Activated CD8-positive, alpha-beta memory T cell treated with anti-CD3 and anti-CD28 coated beads for 1 hour (primary cell): Measurements from ENCODE around the gene C9orf43.

Experiments used
- DNase-seq, 2 donors: peaks; one replicate each; pipeline ENCODE4 v3.0.0-alpha.2; 2020; ENCODE audit warnings: low read depth in 1 of 2; ENCODE audit errors: extremely low read depth in 1 of 2

The C9orf43 gene

DNA sequence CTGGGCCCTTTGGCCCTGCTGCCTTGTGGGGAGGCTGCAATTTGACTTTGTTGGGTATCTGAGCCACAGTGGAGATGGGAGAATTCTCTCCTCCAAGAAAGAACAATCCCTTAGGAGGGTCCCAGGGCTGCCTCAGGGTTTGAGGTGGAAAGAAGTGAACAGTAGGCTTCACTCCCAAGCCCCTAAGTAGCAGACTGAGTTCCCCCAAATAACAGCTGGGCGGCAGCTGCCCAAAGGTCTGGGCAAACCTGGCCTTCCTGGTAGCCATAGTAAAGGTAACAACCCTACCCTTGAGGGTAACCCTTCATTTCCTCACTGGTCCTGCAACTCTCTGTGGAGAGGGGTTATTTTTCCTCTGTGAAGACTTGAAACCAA lies 53.7 kb downstream of the C9orf43 start:
- no peak for DNase-seq

DNA sequence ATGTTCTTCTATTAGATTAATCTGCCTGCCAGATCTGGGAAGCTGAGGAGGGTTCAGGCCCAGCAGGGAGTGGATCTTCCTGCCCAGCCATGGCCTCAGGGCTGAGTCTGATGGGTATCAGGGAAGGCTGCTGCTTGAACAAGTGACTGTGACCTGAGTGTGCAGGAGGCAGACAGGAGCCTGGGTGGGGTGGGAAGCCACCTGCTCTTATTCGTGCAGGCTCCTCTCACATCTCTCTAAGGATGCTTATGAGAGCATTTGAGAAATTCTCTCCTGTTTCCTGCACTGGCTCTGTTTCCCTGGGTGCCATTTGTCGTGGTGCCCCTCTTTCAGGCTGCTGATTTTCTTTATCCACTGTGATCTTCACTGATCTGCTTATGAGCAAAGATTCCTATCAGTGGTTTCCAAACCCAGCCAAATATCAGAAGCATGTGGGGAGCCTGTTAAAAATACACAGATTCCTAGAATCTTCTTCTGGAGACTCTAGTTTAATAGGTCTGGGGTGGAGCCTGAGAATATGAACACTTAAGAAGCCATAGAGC lies 55.1 kb downstream of the C9orf43 start:
- DNase-seq = no peak

DNA sequence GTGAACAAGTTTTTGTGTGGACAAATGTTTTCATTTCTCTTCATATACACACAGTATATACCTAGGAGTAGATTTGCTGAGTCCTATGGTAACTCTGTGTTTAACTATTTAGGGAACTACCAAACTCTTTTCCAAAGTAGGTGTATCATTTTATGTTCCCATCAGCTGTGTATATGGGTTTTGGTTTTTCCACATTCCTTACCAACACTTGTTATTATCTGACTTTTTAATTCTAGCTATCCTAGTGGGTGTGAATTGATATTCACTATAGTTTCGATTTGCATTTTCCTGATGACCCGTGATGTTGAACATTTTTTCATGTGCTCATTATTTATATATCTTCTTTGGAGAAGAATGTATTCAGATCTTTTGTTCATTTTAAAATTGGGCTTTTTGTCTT lies 56.6 kb downstream of the C9orf43 start:
- DNase-seq = no peak

DNA sequence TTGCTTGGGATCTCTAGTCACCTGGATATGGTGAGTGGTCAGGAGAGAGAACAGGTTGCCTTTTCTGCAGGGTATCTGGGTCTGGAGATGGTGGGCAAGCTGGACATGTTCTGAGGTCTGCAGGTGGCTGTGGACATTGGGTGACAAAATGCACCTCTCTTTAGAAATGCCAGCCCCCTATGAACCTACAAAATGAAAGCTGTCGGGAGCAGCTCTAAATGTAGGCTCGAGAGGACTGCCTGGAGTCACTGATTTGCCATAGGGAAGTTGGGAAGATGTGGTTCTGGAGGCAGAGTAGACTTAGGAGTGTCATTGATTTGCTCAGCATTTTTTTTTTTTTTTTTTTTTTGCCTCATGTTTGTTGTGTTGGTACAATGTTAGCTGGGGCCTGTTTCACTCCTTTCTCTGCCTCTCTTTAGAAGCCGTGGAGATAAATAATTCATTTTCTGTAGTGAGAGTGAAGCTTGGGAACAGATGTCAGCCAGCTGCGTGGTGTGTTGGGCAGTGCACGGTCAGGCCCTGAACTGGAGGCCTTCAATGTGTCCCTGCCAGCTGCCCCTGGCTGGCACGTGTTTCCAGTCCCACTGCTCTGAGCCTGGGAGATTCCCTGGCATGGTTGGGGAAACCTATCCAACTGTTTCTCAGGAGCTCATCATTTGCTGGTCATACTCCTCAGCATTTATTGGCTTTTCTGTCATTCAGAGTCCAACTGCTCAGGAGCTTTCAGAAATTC lies 58.3 kb downstream of the C9orf43 start:
- no peak for DNase-seq

DNA sequence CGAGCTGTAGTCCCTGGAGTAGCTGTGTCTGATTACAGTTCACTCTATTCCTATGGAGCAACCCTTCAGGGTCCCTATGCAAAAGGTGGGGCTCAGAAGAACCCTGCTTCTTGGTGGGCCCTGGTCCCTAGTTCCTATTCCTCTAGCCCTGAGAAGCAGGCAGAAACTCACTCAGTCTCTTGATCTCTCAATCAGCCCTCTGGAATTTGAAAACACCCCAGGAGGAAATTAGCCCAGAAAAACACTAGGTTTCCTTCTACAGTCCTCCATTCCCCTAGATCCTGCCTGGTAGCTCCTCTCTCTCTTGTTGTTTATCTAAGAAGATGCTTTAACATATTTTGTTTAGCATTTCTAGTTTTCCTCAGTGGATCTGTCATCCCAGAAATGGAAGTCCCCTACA lies 60.6 kb downstream of the C9orf43 start:
- no peak for DNase-seq

DNA sequence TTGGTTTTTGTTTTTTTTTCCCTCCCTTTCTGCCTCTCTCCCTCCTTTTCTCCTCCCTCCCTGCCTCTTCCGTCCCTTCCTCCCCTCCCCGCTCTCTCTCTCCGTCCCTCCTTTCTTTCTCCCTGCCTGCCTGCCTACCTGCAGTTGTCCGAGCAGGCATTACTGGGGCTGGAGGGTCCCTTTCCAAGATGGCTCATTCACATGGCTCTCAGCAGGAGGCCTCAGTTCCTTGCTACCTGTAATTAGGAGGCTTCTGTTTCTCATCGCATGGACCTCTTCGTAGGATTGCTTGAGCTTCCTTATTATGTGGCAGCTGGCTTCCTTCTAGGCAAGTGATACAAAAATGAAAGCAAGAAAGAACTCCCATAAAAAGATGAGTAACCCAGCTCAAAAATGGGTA lies 61.0 kb downstream of the C9orf43 start:
- DNase-seq = no peak

DNA sequence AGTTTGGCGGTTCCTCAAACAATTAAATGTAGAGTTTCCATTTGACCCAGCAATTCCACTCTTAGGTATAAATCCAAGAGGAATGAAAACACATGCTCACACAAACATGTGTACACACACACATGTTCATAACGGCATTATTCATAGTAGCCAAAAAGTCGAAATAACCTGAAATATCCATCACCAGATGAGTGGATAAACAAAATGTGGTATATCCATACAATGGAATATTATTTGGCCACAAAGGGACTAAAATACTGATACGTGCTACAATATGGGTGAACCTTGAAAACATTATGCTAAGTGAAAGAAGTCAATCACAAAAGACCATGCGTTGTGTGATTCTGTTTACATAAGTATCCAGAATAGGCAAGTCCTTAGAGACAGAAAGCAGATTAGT lies 61.7 kb downstream of the C9orf43 start:
- DNase-seq = no peak

DNA sequence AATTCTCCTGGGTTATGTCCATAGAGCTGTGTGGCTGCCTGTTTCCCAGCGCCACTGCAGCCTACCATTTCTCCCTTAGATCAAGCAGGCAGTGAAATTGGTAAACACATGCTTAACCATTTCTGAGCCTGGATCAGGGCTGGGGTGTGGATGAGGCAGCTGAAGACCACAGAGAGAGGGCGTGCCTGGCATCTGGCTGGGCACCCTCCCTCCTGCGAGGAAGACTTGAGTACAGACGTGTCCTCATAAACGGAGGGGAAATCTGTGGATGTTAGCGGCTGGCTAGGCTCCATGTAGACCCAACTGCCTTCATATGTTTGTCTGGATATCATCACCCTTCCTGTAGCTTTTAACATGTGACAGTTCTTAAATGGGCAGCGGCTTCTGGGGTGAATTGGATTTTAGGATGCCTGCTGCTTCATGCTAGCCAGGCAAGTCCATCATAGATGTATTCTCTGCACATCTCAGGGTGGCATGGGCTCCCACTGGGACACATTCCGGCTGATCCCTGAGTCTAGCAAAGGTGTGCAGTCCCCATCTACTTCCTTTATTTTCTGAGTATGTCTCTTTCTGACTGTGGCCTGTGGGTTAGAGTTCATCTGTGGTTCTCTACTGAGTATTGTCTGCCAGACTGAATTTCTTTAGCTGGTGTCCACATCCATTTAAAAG lies 63.9 kb downstream of the C9orf43 start:
- no peak for DNase-seq

DNA sequence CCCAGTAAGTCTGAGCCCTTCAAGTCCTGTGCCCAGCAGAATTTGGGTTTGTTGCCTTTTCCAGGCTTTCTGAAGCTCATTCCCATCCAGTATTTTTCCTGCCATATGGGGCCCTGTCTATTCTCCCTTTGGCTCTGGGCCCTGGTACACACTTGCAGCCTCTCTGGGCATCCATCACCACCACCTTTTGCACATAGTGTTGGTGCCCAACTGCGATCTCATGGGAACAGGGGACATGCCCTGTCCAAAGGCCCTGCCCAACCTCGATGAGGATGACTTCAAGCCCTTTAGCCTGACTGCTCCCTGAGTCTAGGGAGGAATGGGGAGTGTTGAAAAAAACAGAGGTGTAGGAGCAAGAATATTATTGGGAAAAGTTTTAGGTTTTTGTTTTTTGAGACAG lies 64.5 kb downstream of the C9orf43 start:
- DNase-seq = no peak

DNA sequence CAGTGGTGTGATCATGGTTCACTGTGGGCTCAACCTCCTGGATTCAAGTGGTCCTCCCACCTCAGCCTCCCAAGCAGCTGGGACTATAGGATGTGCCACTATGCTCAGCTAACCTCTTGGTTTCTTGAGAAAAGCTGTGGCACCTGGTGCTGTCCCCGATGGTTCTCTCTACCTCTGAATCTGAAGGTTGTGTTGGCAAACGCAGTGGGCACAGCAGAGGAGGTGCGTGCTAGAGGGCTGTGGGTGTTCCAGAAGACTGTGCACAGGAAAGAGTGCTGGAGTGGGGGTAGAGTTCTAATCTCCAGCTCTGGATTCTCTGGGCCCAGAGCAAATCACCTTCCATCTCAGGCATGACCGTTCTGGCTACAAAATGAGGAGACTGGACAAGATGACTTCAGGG lies 65.4 kb downstream of the C9orf43 start:
- DNase-seq = no peak

DNA sequence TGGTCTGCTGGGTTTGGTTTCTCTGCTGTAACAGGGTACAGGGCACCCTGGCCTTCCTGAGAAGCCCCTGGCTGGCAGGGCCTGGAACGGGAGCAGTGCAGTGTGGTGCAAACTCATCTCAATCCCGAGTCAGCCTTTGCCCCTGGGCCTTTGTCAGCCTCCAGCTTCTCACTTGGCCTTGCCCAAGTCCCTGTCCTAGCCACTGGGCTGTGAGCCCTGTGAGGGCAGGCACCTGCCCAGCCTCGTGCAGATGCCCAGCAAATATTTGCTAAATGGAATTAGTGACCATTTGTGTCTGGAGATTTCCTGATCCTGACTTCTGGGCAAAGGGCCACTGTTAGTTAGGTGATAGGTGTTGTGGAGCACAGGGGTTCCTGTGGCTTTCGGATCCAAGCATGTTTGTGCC lies 66.0 kb downstream of the C9orf43 start:
- no peak for DNase-seq

DNA sequence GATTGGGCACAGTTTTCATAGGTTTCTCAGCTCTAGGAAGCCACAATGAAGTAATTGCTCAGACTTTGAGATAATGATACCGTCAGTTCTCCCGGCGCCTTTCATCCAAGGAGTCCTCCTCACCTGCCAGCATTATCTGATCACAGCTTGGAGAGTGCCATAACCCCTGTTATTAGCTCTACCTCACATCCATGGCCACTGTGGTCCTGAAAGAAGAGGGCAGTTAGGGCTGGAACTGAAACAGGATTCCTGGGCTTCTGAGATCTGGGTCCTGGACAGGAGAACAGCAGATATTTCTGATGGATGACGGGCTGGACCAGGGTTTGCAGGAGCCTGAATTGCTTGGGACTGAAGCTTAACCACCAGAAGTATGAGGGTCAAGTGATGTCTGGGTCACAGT lies 66.5 kb downstream of the C9orf43 start:
- no peak for DNase-seq

DNA sequence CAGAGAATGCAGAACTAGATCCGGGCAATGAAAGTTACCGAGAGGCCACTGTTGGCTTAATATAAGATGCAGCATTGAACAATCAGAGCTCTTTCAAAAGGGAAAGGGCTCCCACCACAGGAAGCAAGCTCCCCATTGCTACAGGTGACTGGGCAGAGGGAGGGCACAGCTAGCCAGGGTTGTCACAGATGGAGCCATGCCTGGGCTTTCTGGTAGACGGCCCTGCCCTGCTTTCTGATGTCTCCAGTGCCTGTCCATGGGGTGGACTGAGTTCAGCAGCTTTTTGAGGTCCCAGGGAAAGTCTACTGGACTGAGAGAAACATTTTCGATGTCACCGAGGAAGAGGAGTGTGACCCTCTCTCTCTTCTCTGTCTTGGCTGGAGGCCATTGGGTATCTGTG lies 67.1 kb downstream of the C9orf43 start:
- no peak for DNase-seq

DNA sequence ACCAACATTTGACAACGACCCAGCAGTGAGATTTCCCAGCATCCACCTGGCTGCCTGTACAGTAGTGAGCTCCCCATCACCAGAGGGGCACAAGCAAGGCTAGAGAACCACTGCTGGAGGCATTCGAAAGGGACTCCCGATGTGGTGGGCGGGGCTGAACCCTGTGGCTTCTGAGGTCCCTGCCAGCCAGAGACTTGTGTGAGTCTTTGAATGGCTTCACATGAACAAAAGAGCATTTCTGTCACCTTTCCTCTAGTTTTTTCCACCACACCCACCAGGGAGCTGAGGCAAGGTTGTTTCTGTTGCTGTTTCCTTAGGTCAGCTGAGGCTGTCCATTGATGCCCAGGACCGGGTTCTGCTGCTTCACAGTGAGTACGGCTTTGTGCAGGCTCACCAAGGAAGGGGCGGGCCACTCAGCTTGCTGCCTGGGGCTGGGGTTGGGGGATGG lies 68.7 kb downstream of the C9orf43 start:
- DNase-seq = peak in 1 of 2 donors; percentile 19
